IgD-negative memory B cell (primary cell): Measurements from ENCODE around the gene PLCXD1. TPM values are rescaled to one million over a fixed set of nuclear protein-coding genes. Genes with fewer than 3 reads are reported as not detected.
"Not testable (repeated sequence)": the region's sequence is repeated elsewhere in the genome, so short reads cannot be mapped to it uniquely, and the experiment has no call there.

Source experiments
- H3K27ac Mint-ChIP-seq, 3 donors: one replicate each; pipeline ENCODE4 v1.8.0; 2020 to 2022; ENCODE audit warnings: mild to moderate bottlenecking in 3 of 3, mixed read lengths in 3 of 3, moderate library complexity in 1 of 3
- H3K27me3 Mint-ChIP-seq: one replicate; pipeline ENCODE4 v1.8.0; 2021; ENCODE audit warnings: mixed read lengths
- H3K36me3 Mint-ChIP-seq: one replicate; pipeline ENCODE4 v1.8.0; 2020; ENCODE audit warnings: mild to moderate bottlenecking, mixed read lengths
- H3K4me1 Mint-ChIP-seq, 3 donors: one replicate each; pipeline ENCODE4 v1.8.0; 2020 to 2022; ENCODE audit warnings: mixed read lengths in 3 of 3, mild to moderate bottlenecking in 1 of 3
- H3K4me3 Mint-ChIP-seq, 4 donors: one replicate each; pipeline ENCODE4 v1.8.0; 2020 to 2022; ENCODE audit warnings: mild to moderate bottlenecking in 4 of 4, mixed read lengths in 4 of 4, moderate library complexity in 3 of 4
- H3K9me3 Mint-ChIP-seq, 3 donors: one replicate each; pipeline ENCODE4 v1.8.0; 2020 to 2021; ENCODE audit warnings: mixed read lengths in 3 of 3, mild to moderate bottlenecking in 1 of 3
- polyA plus RNA-seq: library from polyadenylated mRNA; unstranded; fragments of 300-500 nt; fragmentation: Illumina TruSeq; gene quantifications from one replicate; pipeline ENCODE4 v1.2.3, GENCODE V29; 2021

Gene PLCXD1
- polyA plus RNA-seq, 1 donor from 2014 or later, result 10.3 TPM

DNA sequence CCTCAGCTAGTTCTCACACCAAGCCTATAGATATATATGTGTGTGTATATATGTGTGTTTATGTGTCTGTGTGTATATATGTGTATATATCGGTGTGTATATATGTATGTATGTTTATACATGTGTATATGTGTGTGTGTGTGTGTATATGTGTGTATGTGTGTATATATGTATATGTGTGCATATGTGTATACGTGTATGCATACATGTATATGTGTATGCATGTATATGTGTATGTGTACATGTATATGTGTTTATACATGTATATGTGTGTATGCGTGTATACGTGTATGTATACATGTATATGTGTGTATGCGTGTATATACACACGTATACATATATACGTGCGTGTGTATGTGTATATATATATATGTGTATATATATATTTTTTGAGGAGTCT is 19.2 kb downstream of the PLCXD1 start:
- Mint-ChIP-seq H3K27ac (peak overlapping the region in 2 of 3 donors; percentile 45 to 53), H3K4me1 (no peaks in the 10 kb centered on the region), H3K36me3 (peaks cover 4% of the 10 kb centered on the region), H3K9me3 (peaks cover 0 to 2% (median 0%) of the 10 kb centered on the region in 3 donors), H3K27me3 (no peaks in the 10 kb centered on the region), H3K4me3 (no peak overlapping the region)

DNA sequence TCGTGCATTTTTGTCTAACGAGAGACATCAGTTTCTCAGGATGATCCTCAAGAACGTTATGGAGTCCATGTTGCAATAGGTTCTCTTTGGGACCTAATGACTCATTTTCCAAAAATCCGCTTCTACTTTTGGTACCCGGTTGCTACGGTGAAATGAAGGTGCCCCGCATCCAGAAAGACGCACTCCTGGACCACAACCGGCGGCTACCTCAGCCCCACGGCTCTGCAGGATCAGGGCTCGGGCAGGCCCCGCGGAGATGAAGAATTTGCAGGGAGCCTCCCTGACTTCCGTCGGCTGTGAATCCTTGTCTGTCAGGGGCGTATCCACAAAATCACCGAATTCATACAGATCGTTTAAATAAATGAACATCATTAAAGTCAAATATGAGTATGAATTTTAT is 21.8 kb downstream of the PLCXD1 start:
- no peak overlapping the region for H3K4me3 Mint-ChIP-seq
- no peaks in the 10 kb centered on the region for H3K4me1 Mint-ChIP-seq
- H3K36me3 Mint-ChIP-seq, result peaks cover 9% of the 10 kb centered on the region
- H3K9me3 Mint-ChIP-seq, result peaks cover 0 to 2% (median 0%) of the 10 kb centered on the region in 3 donors
- H3K27me3 Mint-ChIP-seq, result no peaks in the 10 kb centered on the region
- H3K27ac Mint-ChIP-seq, result peak overlapping the region in 1 of 3 donors; percentile 41

DNA sequence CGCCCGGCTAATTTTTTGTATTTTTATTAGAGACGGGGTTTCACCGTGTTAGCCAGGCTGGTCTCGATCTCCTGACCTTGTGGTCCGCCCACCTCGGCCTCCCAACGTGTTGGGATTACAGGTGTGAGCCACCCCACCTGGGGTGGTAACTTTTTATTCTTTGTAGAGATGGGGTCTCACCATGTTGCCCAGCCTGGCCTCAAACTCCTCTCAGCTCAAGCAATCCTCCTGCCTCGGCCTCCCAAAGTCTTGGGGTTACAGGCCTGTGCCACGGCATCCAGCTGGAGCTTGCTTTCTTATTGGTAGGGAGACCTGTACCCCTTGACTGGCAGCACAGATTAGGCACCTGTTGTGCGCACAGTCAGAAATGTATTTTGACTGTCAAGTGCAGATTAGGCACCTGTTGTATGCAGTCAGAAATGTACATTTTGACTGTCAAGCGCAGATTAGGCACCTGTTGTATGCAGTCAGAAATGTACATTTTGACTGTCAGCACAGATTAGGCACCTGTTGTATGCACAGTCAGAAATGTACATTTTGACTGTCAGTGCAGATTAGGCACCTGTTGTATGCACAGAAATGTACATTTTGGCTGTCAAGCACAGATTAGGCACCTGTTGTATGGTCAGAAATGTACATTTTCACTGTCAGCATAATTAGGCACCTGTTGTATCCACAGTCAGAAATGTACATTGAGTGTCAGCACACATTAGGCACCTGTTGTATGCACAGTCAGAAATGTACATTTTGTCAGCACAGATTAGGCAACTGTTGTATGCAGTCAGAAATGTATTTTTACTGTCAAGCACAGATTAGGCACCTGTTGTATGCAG is 24.8 kb downstream of the PLCXD1 start:
- H3K4me3 Mint-ChIP-seq, H3K27me3 Mint-ChIP-seq, H3K4me1 Mint-ChIP-seq, H3K9me3 Mint-ChIP-seq: not testable (repeated sequence)
- Mint-ChIP-seq H3K27ac (peak overlapping the region in 1 of 3 donors; percentile 59), H3K36me3 (peaks cover 11% of the 10 kb centered on the region)

DNA sequence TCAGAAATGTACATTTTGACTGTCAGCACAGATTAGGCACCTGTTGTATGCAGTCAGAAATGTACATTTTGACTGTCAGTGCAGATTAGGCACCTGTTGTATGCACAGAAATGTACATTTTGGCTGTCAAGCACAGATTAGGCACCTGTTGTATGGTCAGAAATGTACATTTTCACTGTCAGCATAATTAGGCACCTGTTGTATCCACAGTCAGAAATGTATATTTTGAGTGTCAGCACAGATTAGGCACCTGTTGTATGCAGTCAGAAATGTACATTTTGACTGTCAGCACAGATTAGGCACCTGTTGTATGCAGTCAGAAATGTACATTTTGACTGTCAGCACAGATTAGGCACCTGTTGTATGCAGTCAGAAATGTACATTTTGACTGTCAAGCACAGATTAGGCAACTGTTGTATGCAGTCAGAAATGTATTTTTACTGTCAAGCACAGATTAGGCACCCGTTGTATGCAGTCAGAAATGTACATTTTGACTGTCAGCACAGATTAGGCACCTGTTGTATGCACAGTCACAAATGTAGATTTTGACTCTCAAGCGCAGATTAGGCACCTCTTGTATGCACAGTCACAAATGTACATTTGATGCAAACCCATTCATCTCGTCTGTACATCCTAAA is 25.6 kb downstream of the PLCXD1 start:
- Mint-ChIP-seq H3K36me3 (peaks cover 12% of the 10 kb centered on the region), H3K27ac (peak overlapping the region in 1 of 3 donors; percentile 53), H3K4me3 (peak overlapping the region in 1 of 4 donors; percentile 37)
- H3K27me3 Mint-ChIP-seq, H3K9me3 Mint-ChIP-seq, H3K4me1 Mint-ChIP-seq: not testable (repeated sequence)

DNA sequence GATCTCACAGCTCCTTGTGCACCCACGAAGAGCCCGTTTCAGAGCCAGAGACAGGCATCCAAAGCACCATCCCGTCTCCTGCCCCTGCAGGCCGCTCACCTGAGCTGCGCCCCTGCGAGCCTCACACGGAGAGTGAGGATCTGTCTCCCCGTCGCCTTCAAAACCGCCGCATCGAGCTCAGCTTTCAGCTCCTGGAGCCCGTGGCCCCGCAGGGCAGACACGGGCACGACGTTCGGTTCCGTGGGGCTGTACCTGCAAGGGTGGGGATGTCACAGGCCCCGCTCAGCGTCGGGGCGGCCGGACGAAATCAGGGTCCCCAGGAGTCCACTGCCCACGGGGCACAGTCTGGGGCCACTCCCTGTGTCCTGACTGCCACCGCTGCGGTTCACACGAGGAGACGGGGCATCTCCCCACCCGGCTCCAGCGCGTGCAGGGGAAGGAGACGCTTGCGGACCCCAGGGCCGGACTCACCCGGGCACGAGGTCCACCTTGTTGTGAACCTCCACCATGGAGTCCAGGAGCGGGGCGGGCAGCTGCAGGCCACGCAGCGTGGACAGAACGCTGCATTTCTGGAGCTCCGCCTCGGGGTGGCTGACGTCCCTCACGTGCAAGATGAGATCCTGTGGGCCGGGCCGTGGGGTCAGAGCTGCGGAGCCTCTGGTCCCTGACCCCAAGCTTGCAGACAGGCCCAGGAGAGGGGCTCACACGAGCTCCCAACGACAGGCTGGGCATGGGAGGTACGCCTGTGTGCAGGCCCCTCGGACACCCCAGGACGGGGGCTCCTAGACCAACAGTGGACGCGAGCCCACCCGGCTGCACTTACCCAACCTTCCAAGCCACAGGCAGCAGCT is 26.3 kb downstream of the PLCXD1 start:
- Mint-ChIP-seq H3K4me3 (peak overlapping the region in 1 of 4 donors; percentile 37), H3K27ac (peak overlapping the region in 1 of 3 donors; percentile 53), H3K4me1 (no peaks in the 10 kb centered on the region), H3K27me3 (no peaks in the 10 kb centered on the region), H3K9me3 (peaks cover 0 to 2% (median 0%) of the 10 kb centered on the region in 3 donors), H3K36me3 (peaks cover 14% of the 10 kb centered on the region)

DNA sequence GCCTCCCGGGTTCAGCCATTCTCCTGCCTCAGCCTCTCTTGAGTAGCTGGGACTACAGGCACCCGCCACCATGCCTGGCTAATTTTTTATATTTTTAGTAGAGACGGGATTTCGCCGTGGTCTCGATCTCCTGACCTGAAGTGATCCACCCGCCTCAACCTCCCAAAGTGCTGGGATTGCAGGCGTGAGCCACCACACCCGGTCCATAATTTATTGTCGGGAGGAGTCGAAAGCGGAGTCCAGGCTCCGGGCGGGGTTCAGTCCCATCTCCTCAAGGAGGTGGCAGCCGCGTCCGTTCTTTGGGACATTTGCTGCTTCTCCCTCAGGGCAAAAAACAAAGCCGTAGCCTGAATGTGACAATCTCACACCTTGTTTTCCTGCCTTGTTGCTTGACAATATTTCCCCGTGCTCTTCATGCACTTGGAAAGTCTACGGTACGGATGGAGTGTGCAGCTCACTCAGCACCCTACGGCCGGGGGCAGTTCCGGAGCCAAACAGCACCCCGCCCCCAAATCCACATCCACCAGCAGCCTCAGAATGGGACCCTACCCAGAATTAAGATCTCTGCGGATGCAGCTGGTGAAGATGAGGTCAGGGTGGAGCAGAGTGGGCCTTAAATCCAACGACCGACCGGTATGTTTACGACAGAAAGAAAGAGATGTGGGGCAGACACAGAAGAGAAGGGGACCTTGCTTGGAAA is 27.8 kb downstream of the PLCXD1 start:
- Mint-ChIP-seq H3K36me3 (peaks cover 18% of the 10 kb centered on the region), H3K27ac (peak overlapping the region in 1 of 3 donors; percentile 28), H3K4me3 (no peak overlapping the region), H3K9me3 (no peaks in the 10 kb centered on the region), H3K4me1 (no peaks in the 10 kb centered on the region), H3K27me3 (no peaks in the 10 kb centered on the region)

DNA sequence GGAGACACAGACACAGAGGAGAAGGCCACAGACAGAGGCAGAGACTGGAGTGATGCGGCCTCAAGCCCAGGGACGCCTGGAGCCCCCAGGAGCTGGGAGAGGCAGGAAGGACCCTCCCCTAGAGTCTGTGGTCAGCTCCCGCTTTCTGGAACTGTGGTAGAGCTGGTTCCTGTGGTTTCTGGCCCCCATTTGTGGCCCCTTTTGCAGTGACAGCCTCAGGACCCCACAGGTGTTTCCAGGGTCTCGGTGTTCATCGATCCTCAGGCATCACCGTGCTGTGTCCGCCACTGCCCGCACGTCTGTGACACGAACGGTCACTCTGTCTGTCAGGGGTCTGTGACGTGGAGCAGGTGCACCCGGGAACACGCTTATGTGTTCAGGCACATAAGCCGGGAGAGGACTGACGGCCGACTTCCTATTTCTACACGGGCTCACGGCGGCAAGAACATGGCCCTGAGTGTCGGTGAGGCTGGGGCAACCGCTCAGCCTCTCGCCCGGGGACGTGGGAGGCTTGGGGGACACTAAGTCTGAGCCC is 29.5 kb downstream of the PLCXD1 start:
- Mint-ChIP-seq H3K36me3 (peaks cover 16% of the 10 kb centered on the region), H3K9me3 (no peaks in the 10 kb centered on the region), H3K27ac (no peak overlapping the region), H3K4me1 (no peaks in the 10 kb centered on the region), H3K4me3 (no peak overlapping the region), H3K27me3 (no peaks in the 10 kb centered on the region)

DNA sequence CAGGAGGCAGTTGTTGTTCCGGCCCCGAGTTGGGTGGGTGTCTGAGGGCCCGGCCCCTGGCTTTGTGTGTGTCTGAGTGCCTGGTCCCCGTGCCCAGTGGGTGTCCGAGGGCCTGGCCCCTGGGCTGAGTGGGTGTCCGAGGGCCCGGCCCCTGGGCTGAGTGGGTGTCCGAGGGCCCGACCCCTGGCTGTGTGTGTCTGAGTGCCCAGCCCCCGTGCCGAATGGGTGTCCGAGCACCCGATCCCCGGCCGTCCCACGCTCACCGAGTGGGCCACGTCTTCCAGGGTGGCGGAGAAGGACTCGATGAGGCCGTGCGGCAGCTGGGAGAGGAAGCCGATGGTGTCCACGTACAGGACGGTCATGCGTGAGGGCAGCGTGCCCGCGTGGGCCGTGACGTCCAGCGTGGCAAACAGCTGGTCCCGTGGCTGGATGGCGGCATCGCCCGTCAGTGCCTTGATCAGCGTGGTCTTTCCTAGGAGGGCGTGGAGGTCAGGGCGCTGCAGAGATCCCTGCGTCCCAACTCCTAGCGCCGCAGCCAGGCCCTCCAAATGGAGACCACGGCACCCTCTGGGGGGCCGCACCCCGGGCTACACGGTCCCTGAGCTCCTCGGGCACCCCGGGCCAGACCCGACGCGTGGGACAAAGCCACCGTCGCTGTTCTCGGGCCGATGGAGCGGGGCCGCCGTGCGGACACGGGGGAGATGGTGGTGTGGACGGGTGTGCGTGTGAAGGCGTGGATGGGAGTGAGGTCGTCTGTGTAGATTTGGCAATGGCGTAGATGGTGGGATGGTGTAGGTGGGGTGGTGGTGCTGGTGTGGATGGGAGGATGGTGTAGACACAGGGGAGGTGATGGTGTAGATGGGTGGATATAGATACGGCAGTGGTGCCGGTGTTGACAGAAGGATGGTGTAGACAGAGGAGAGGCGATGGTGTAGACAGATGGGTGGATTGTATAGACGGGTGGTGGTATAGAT is 30.3 kb downstream of the PLCXD1 start:
- Mint-ChIP-seq H3K4me1 (no peaks in the 10 kb centered on the region), H3K36me3 (peaks cover 14% of the 10 kb centered on the region), H3K4me3 (no peak overlapping the region), H3K27me3 (no peaks in the 10 kb centered on the region), H3K27ac (no peak overlapping the region), H3K9me3 (no peaks in the 10 kb centered on the region)

DNA sequence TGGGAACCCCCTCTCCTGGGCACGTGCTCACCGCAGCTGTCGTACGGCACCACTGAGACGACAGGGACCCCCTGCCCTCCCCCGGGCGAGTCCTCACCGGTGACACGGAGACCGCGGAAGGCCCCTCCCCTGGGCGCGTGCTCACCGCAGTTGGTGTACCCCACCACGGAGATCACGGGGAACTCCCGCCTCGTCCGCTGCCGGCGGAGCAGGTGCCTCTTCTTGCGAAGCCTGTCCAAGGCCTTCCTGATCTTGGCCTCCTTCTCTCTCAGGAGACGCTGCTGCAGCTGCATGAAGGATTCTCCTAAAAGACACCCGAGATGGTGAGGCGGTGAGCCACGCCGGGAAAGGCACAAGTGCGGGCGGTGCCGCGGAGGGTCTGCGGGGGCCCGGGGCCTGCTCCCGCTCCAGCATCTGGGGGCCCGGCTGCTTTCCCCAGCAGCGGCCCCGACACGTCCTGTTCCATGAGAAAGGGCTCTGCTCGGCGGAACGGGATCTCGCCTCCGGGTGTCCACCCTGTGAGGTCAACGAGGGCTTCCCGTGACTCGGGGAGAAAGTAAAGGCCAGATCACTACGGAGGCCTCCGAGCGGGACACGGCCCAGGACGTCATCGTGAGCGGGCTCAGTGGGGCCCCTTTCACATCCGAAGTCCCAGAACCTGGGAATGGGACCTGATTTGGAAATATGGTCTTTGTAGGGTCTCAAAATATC is 31.6 kb downstream of the PLCXD1 start:
- Mint-ChIP-seq H3K4me1 (peaks cover 0 to under 1% (median under 1%) of the 10 kb centered on the region in 3 donors), H3K27ac (peak overlapping the region in 1 of 3 donors; percentile 60), H3K36me3 (peaks cover 11% of the 10 kb centered on the region), H3K27me3 (no peaks in the 10 kb centered on the region), H3K4me3 (peak overlapping the region in 1 of 4 donors; percentile 55), H3K9me3 (no peaks in the 10 kb centered on the region)

DNA sequence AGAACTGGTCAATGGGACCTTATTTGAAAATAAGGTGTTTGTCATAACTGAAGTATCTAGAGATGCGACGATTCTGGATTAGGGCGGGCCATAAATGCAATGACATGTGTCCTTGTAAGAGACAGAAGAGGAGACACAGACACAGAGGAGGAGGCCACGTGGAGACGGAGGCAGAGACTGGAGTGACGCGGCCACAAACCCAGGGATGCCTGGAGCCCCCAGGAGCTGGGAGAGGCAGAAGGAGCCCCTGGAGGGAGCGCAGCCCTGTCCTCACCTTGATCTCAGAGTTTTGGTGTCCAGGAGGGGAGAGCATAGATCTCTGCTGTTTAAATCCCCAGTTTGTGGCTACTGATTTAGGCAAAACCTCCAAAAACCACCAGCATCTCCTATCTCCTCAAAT is 32.4 kb downstream of the PLCXD1 start:
- Mint-ChIP-seq H3K9me3 (no peaks in the 10 kb centered on the region), H3K4me1 (peaks cover 0 to 5% (median 2%) of the 10 kb centered on the region in 3 donors), H3K27ac (peak overlapping the region in 1 of 3 donors; percentile 60), H3K36me3 (peaks cover 7% of the 10 kb centered on the region), H3K4me3 (peak overlapping the region in 1 of 4 donors; percentile 20), H3K27me3 (no peaks in the 10 kb centered on the region)

DNA sequence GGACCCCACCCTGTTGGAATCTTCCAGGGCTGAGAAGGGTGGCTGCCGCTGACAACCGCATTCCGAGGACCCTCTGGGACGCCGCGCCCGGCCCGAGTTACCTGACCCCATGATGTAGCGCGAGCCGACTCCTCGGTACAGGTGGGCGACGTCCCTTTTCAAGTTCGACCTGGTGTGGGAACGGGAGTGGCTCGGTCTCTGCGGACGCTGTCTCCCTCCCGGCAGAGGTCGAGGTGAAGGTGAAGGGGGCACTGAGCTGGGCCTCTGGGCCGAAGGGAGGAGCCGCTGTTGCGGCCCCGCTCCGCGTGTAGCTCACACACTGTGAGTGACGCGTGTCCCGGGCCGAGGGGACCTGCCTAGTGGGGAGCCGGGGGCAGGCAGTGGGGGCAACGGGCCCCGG is 32.9 kb downstream of the PLCXD1 start:
- peaks cover 0 to 5% (median 2%) of the 10 kb centered on the region in 3 donors for H3K4me1 Mint-ChIP-seq
- H3K27ac Mint-ChIP-seq, result no peak overlapping the region
- H3K4me3 Mint-ChIP-seq, result no peak overlapping the region
- no peaks in the 10 kb centered on the region for H3K9me3 Mint-ChIP-seq
- H3K36me3 Mint-ChIP-seq, result peaks cover 7% of the 10 kb centered on the region
- no peaks in the 10 kb centered on the region for H3K27me3 Mint-ChIP-seq

DNA sequence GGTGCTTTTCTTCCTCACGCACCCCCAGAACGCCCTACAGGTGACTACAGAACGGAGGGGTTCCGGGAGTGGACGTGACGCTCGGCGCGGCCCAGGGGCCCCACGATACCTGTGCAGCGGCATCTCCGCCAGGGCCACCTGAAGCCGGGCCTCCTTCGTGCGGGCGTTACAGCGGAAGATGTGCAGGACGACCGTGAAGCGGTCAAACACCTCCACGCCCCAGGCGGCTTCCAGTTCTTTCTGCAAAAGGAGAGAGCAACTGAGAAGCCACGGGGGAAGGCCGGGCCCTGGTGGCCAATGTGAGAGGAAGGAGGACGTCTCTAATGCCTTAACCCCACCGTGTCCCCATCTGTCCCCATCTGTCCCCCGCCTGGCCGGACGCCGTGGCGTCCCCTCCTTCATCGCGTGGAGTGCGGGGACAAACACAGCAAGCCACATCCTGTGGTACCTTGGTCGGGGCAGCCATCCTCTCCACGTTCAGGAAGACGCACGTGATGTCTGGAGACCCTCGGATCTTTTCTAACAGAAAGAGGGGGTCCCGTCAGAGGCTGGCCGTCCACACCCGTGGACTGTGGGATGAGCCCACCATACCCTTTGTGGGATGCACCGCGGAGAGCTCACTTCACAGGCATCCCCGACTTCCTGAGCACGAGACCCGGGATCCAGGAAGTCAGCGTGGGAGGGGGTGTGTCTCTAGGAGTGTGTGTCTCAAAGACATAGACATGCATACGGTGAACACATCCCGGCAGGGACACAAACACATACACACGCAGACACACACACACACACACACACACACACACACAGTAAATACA is 33.8 kb downstream of the PLCXD1 start:
- H3K27ac Mint-ChIP-seq, result no peak overlapping the region
- no peak overlapping the region for H3K4me3 Mint-ChIP-seq

More for the DNA sequence above, 33.8 kb downstream of the PLCXD1 start:
- peaks cover under 1 to 5% (median 2%) of the 10 kb centered on the region in 3 donors for H3K4me1 Mint-ChIP-seq
- H3K9me3 Mint-ChIP-seq, result no peaks in the 10 kb centered on the region
- H3K36me3 Mint-ChIP-seq, result peaks cover 7% of the 10 kb centered on the region
- H3K27me3 Mint-ChIP-seq, result no peaks in the 10 kb centered on the region
